Gastroesophageal sphincter (tissue), 4 donors: Measurements from ENCODE around the gene MGAT4A. TPM values are rescaled to one million over a fixed set of nuclear protein-coding genes. Genes with fewer than 3 reads are reported as not detected.
"Not testable (repeated sequence)": the region's sequence is repeated elsewhere in the genome, so short reads cannot be mapped to it uniquely, and the experiment has no call there.

Experiments used
- ATAC-seq: fragments of 150-250 bp; one replicate; pipeline ENCODE4 v1.9.1; 2016; ENCODE audit warnings: mild to moderate bottlenecking, moderate library complexity
- H3K27ac ChIP-seq, 4 donors: fragments of 200-600 bp; sonication (generic) in 3 of 4; 1 replicate in 3 of 4; 2 replicates in 1 of 4; pipeline ENCODE4 v1.5.1; 2016 to 2019
- H3K27me3 ChIP-seq: fragments of 200-600 bp; sonication (generic); one replicate; pipeline ENCODE4 v1.5.1; 2019
- H3K36me3 ChIP-seq, 2 donors: fragments of 200-600 bp; sonication (generic); one replicate each; pipeline ENCODE4 v1.5.1; 2019; ENCODE audit warnings: control low read depth in 1 of 2
- H3K4me1 ChIP-seq, 3 donors: fragments of 200-600 bp; sonication (generic); 1 replicate in 2 of 3; 2 replicates in 1 of 3; pipeline ENCODE4 v1.5.1; 2016 to 2019; ENCODE audit warnings: control low read depth in 2 of 3
- H3K4me3 ChIP-seq, 2 donors: fragments of 200-600 bp; sonication (generic); one replicate each; pipeline ENCODE4 v1.5.1; 2019; ENCODE audit warnings: mild to moderate bottlenecking in 1 of 2, moderate library complexity in 1 of 2
- H3K9me3 ChIP-seq, 3 donors: fragments of 200-600 bp; sonication (generic); one replicate each; pipeline ENCODE4 v1.5.1; 2017 to 2019; ENCODE audit warnings: control low read depth in 2 of 3
- CTCF ChIP-seq, 4 experiments: fragments of 200-600 bp in 2 of 4; fragments of 450-650 bp in 2 of 4; sonication (generic) in 1 of 4; IDR thresholded peaks; one replicate each; pipeline ENCODE4 v1.5.1; 2017 to 2019; ENCODE audit warnings: antibody characterized with exemption in 4 of 4, mild to moderate bottlenecking in 2 of 4, moderate library complexity in 2 of 4
- EP300 ChIP-seq: sonication (generic); formaldehyde crosslinking; IDR thresholded peaks from one replicate; pipeline ENCODE4 v1.6.1; 2017; ENCODE audit warnings: antibody characterized with exemption, mild to moderate bottlenecking
- POLR2A ChIP-seq, 2 donors: fragments of 450-650 bp; IDR thresholded peaks; one replicate each; pipeline ENCODE4 v1.6.1; 2017; ENCODE audit warnings: antibody characterized with exemption in 2 of 2, mild to moderate bottlenecking in 2 of 2, moderate library complexity in 1 of 2
- POLR2AphosphoS5 ChIP-seq: sonication (generic); formaldehyde crosslinking; IDR thresholded peaks from one replicate; pipeline ENCODE4 v1.6.1; 2017; ENCODE audit warnings: antibody characterized with exemption
- WGBS, 2 donors: methylation state at CpG; one replicate each; pipeline ENCODE4 v1.1.5; 2018; ENCODE audit warnings: low coverage in 1 of 2; 5-methylcytosine and 5-hydroxymethylcytosine counted together
- total RNA-seq, 4 donors: library from RNA; depleted of rRNA; stranded (reverse); fragments of >200 nt; gene quantifications; one replicate each; pipeline ENCODE4 v1.1.0, GENCODE V29; 2016

MGAT4A gene
- total RNA-seq, 4 donors from 2014 or later, result 12.7 to 33.0 (median 21.2) TPM

GRCh38 chr2:98598781-98599428, 132.0 kb downstream of the MGAT4A start:
- no peak overlapping the region for H3K27ac ChIP-seq
- TF ChIP-seq EP300 (no peak), POLR2AphosphoS5 (no peak), CTCF (IDR thresholded peaks at IDR 0.05) (no peak), POLR2A (IDR thresholded peaks at IDR 0.05) (no peak)
- 75 to 88% methylated on average over 1 of the region's 1 CpG for WGBS, 2 donors
- no peak for ATAC-seq
- no peak overlapping the region for H3K4me3 ChIP-seq
- no peaks in the 10 kb centered on the region for H3K4me1 ChIP-seq
- H3K9me3 ChIP-seq, result no peaks in the 10 kb centered on the region
- H3K36me3 ChIP-seq, result peaks cover 0 to 58% of the 10 kb centered on the region in 2 donors
- no peaks in the 10 kb centered on the region for H3K27me3 ChIP-seq

- peaks cover 0 to 47% of the 10 kb centered on the region in 2 donors for H3K36me3 ChIP-seq
- H3K4me1 ChIP-seq, result not testable (repeated sequence)
- 94% methylated on average over 3 of the region's 4 CpGs; no CpG with 5 or more reads in 1 of the 2 donors for WGBS, 2 donors
These were observed 136.3 kb downstream of the MGAT4A start for GRCh38 chr2:98594665-98595064.

GRCh38 chr2:98592565-98592964, 138.4 kb downstream of the MGAT4A start:
- TF ChIP-seq POLR2A (IDR thresholded peaks at IDR 0.05), result no peak
- no peak for TF ChIP-seq POLR2AphosphoS5
- TF ChIP-seq EP300, result no peak
- no peak for TF ChIP-seq CTCF (IDR thresholded peaks at IDR 0.05)
- no peaks in the 10 kb centered on the region for H3K9me3 ChIP-seq
- H3K4me3 ChIP-seq, result no peak overlapping the region
- no peak overlapping the region for H3K27ac ChIP-seq
- H3K36me3 ChIP-seq, result peaks cover 0 to 52% of the 10 kb centered on the region in 2 donors
- H3K27me3 ChIP-seq, result no peaks in the 10 kb centered on the region
- no peaks in the 10 kb centered on the region for H3K4me1 ChIP-seq
- no peak for ATAC-seq
- 83 to 96% methylated on average over 1 to 3 of the region's 8 CpGs for WGBS, 2 donors

More at GRCh38 chr2:98594665-98595064, 136.3 kb downstream of the MGAT4A start:
- ATAC-seq, H3K27ac ChIP-seq, H3K9me3 ChIP-seq, H3K4me3 ChIP-seq, H3K27me3 ChIP-seq: not testable (repeated sequence)

- no peak for ATAC-seq
- no peaks in the 10 kb centered on the region for H3K27me3 ChIP-seq
- no peaks in the 10 kb centered on the region for H3K4me1 ChIP-seq
- H3K9me3 ChIP-seq, result no peaks in the 10 kb centered on the region
- 95 to 98% methylated on average over 3 to 4 of the region's 4 CpGs for WGBS, 2 donors
- H3K36me3 ChIP-seq, result peaks cover 0 to 79% of the 10 kb centered on the region in 2 donors
- TF ChIP-seq POLR2AphosphoS5, result no peak
- no peak for TF ChIP-seq EP300
- no peak overlapping the region for H3K27ac ChIP-seq
- no peak overlapping the region for H3K4me3 ChIP-seq
These were observed 141.4 kb downstream of the MGAT4A start for GRCh38 chr2:98589489-98589888.

- ATAC-seq, result no peak
- 82 to 100% methylated on average over 1 to 3 of the region's 4 CpGs for WGBS, 2 donors
- peaks cover 0 to 85% of the 10 kb centered on the region in 2 donors for H3K36me3 ChIP-seq
- H3K9me3 ChIP-seq, result no peaks in the 10 kb centered on the region
- H3K27me3 ChIP-seq, result no peaks in the 10 kb centered on the region
- H3K4me3 ChIP-seq, result no peak overlapping the region
- H3K4me1 ChIP-seq, result no peaks in the 10 kb centered on the region
- H3K27ac ChIP-seq, result no peak overlapping the region
- TF ChIP-seq CTCF (IDR thresholded peaks at IDR 0.05) (no peak), EP300 (no peak), POLR2A (IDR thresholded peaks at IDR 0.05) (no peak), POLR2AphosphoS5 (no peak)
These were observed 142.0 kb downstream of the MGAT4A start for GRCh38 chr2:98588880-98589431.

- TF ChIP-seq POLR2A (IDR thresholded peaks at IDR 0.05) (no peak), POLR2AphosphoS5 (no peak), CTCF (IDR thresholded peaks at IDR 0.05) (no peak), EP300 (no peak)
- no peak for ATAC-seq
- Histone ChIP-seq H3K27me3 (no peaks in the 10 kb centered on the region), H3K4me3 (no peak overlapping the region), H3K36me3 (peaks cover 0 to 94% of the 10 kb centered on the region in 2 donors), H3K4me1 (peaks cover 0 to 6% (median 0%) of the 10 kb centered on the region in 3 donors), H3K9me3 (no peaks in the 10 kb centered on the region), H3K27ac (no peak overlapping the region)
- 72 to 100% methylated on average over 2 to 3 of the region's 6 CpGs for WGBS, 2 donors
These were observed 144.3 kb downstream of the MGAT4A start for GRCh38 chr2:98586551-98587140.
